Prostate gland (tissue), 1 donor: Measurements from ENCODE around the gene LRP2.

Experiments
- POLR2A ChIP-seq: fragments of 450-650 bp; IDR thresholded peaks from one replicate; pipeline ENCODE4 v1.6.1; 2016; ENCODE audit warnings: antibody characterized with exemption, mild to moderate bottlenecking
- POLR2AphosphoS5 ChIP-seq: sonication (generic); formaldehyde crosslinking; IDR thresholded peaks from one replicate; pipeline ENCODE4 v1.6.1; 2017; ENCODE audit warnings: antibody characterized with exemption

DNA sequence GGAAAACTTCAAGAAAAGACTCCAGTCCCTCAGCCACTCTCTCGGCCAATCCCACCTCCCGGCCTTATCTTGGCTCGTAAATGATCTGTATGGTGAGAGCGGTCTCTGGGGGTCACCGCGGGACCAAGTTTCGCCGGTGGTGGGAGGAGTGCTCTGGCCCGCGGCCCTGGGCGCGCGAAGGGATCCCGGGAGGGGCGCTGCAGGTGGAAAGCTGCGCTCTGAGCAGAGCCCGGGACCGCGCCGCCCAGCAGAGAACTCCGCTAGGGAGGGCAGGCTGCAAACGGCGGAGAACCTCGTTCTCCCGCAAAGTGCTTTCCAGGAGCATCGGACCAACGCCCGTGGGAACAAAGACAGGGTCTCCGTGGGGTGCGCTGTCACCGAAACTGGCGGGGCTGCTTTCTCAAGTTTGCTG is 622 bp downstream of the LRP2 start:
- TF ChIP-seq POLR2A (no peak), POLR2AphosphoS5 (no peak)
